SU-DHL-6 (cell line): ENCODE results near the gene SOD3.

Source experiments
- EZH2phosphoT487 ChIP-seq: fragments of 200-600 bp; sonication (generic), shearing (Covaris generic); conservative IDR thresholded peaks from 2 replicates; pipeline ENCODE4 v1.6.1; 2018; ENCODE audit warnings: mild to moderate bottlenecking, antibody characterized with exemption, low read length, moderate library complexity, mixed read lengths
- TF ChIP-seq, protein P1 (sequence below): fragments of 200-600 bp; sonication (generic); IDR thresholded peaks from one replicate; pipeline ENCODE4 v1.5.1; 2017; ENCODE audit warnings: antibody characterized with exemption, mild to moderate bottlenecking, low read length, moderate library complexity; ENCODE audit not compliant: insufficient read depth, poor library complexity, severe bottlenecking

DNA sequence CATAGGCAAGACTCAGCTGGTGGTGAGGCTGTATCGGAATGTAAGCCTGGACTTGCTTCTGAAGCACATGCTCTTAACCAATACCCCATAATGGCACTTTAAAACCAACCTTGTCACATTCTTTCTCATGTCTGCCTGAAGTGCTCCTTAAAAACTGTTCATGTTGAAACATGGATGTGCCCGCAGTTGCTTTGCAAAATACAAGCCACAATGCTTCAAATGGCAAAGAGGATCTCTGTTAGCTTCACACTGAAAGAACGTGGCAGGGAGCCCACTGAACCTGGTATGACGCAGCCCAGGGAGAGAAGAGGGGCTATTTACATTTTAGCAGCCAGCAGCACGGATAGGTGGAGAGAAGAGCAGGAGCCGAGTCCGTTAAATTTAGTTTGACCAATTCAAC lies 29.3 kb downstream of the SOD3 start:
- TF ChIP-seq, protein P1, sequence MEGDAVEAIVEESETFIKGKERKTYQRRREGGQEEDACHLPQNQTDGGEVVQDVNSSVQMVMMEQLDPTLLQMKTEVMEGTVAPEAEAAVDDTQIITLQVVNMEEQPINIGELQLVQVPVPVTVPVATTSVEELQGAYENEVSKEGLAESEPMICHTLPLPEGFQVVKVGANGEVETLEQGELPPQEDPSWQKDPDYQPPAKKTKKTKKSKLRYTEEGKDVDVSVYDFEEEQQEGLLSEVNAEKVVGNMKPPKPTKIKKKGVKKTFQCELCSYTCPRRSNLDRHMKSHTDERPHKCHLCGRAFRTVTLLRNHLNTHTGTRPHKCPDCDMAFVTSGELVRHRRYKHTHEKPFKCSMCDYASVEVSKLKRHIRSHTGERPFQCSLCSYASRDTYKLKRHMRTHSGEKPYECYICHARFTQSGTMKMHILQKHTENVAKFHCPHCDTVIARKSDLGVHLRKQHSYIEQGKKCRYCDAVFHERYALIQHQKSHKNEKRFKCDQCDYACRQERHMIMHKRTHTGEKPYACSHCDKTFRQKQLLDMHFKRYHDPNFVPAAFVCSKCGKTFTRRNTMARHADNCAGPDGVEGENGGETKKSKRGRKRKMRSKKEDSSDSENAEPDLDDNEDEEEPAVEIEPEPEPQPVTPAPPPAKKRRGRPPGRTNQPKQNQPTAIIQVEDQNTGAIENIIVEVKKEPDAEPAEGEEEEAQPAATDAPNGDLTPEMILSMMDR, result no peak
- no peak for TF ChIP-seq EZH2phosphoT487
